Stomach (tissue), 9 donors: ENCODE results near the gene SEZ6L. TPM values are rescaled to one million over a fixed set of nuclear protein-coding genes. Genes with fewer than 3 reads are reported as not detected.

ENCODE experiments used
- DNase-seq, 2 donors: peaks; one replicate each; pipeline versions ENCODE4 v3.0.0 to v3.0.0-alpha.2; 2013 to 2019
- H3K27ac ChIP-seq, 5 donors: fragments of 200-600 bp in 4 of 5; sonication (generic) in 4 of 5; one replicate each; pipeline ENCODE4 v1.5.1; 2013 to 2019; ENCODE audit warnings: mild to moderate bottlenecking in 1 of 5, moderate library complexity in 1 of 5
- H3K27me3 ChIP-seq, 3 donors: fragments of 200-600 bp; sonication (generic); one replicate each; pipeline ENCODE4 v1.5.1; 2017 to 2019; ENCODE audit warnings: mixed run types in 1 of 3
- H3K36me3 ChIP-seq, 4 donors: fragments of 200-600 bp; sonication (generic); 1 replicate in 3 of 4; 2 replicates in 1 of 4; pipeline ENCODE4 v1.5.1; 2016 to 2019
- H3K4me1 ChIP-seq, 4 donors: fragments of 200-600 bp; sonication (generic); one replicate each; pipeline ENCODE4 v1.5.1; 2016 to 2019
- H3K4me3 ChIP-seq, 4 donors: fragments of 200-600 bp; sonication (generic) in 3 of 4; one replicate each; pipeline ENCODE4 v1.5.1; 2016 to 2019; ENCODE audit warnings: mild to moderate bottlenecking in 1 of 4
- H3K9me3 ChIP-seq, 4 donors: fragments of 200-600 bp; sonication (generic); one replicate each; pipeline ENCODE4 v1.5.1; 2016 to 2019
- EP300 ChIP-seq: sonication (generic); formaldehyde crosslinking; IDR thresholded peaks from one replicate; pipeline ENCODE4 v1.6.1; 2017; ENCODE audit warnings: antibody characterized with exemption
- POLR2A ChIP-seq, 4 donors: fragments of 450-650 bp; IDR thresholded peaks; one replicate each; pipeline ENCODE4 v1.6.1; 2016; ENCODE audit warnings: antibody characterized with exemption in 4 of 4, control low read depth in 2 of 4, mild to moderate bottlenecking in 1 of 4, moderate library complexity in 1 of 4
- POLR2AphosphoS5 ChIP-seq, 3 donors: sonication (generic); formaldehyde crosslinking; IDR thresholded peaks; one replicate each; pipeline ENCODE4 v1.6.1; 2016; ENCODE audit warnings: antibody characterized with exemption in 3 of 3
- WGBS, 5 donors: extraction: QIAGEN DNeasy Blood & Tissue Kit in 3 of 5; methylation state at CpG; one replicate each; pipeline versions ENCODE4 v1.1.5 to v1.1.7; 2013 to 2018; 5-methylcytosine and 5-hydroxymethylcytosine counted together
- intact Hi-C: fragments of 100-400 bp; cut with DNase I; formaldehyde crosslinking; loops from one replicate; pipeline ENCODE4 v1.15.1; 2023; ENCODE audit warnings: low total_unique reads
- polyA plus RNA-seq, 3 donors: library from polyadenylated mRNA; stranded (reverse); fragments of 200-250 nt; gene quantifications; one replicate each; pipeline ENCODE4 v1.2.3, GENCODE V29; 2013
- total RNA-seq, 5 donors: library from RNA; depleted of rRNA; stranded (reverse); fragments of >200 nt; gene quantifications; one replicate each; pipeline versions ENCODE4 v1.1.0 to v1.2.3, GENCODE V29; 2014 to 2016
- TF ChIP-seq, protein P1 (sequence below), 7 experiments: fragments of 450-650 bp in 4 of 7; fragments of 200-600 bp in 3 of 7; sonication (generic) in 3 of 7; IDR thresholded peaks; one replicate each; pipeline ENCODE4 v1.5.1; 2016 to 2019; ENCODE audit warnings: antibody characterized with exemption in 7 of 7, control low read depth in 2 of 7, mild to moderate bottlenecking in 1 of 7
- donor health status: healthy with polysubstance abuse.
- donor health status: Bipolar disorder and iron deficiency.
- donor health status: healthy.

The SEZ6L gene
- total and polyA plus RNA-seq, 8 donors = 0.03 to 1.1 (median 0.06) TPM; not detected in 5

DNA sequence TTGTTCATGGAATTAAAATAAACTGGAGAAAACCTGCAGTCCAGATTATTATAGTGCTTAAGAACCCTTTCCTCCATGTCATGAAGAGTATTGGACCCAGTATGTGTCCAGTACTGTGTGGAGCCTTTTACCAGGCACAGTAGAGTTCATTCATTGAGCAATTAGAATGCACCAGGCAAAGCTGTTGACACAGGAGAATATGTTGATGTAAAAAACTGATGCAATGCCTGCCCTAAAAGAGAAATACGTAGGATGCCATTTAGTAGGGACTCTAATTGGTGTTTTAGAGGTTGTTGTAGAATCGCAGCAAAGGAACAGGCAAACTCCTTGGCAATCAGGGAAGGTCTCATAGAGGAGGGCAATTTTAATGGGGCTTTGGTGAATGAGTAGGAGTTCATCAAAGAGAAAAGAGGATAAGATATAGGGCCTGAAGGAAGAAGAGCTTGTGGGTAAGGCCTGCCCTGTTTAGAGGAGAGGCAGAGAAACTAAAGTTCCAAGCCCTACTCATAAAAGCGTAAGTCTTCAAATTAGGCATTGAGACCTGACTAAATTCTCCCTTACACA, 126.4 kb downstream of the SEZ6L start:
- Histone ChIP-seq H3K4me1 (no peaks in the 10 kb centered on the region), H3K9me3 (no peaks in the 10 kb centered on the region), H3K27me3 (peaks cover 0 to 17% (median 0%) of the 10 kb centered on the region in 3 donors), H3K4me3 (no peak overlapping the region), H3K36me3 (no peaks in the 10 kb centered on the region), H3K27ac (no peak overlapping the region)
- no peak for DNase-seq
- TF ChIP-seq, protein P1, sequence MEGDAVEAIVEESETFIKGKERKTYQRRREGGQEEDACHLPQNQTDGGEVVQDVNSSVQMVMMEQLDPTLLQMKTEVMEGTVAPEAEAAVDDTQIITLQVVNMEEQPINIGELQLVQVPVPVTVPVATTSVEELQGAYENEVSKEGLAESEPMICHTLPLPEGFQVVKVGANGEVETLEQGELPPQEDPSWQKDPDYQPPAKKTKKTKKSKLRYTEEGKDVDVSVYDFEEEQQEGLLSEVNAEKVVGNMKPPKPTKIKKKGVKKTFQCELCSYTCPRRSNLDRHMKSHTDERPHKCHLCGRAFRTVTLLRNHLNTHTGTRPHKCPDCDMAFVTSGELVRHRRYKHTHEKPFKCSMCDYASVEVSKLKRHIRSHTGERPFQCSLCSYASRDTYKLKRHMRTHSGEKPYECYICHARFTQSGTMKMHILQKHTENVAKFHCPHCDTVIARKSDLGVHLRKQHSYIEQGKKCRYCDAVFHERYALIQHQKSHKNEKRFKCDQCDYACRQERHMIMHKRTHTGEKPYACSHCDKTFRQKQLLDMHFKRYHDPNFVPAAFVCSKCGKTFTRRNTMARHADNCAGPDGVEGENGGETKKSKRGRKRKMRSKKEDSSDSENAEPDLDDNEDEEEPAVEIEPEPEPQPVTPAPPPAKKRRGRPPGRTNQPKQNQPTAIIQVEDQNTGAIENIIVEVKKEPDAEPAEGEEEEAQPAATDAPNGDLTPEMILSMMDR (IDR thresholded peaks at IDR 0.05) = no peak
- TF ChIP-seq EP300 = no peak
- TF ChIP-seq POLR2AphosphoS5 (IDR thresholded peaks at IDR 0.05) = no peak
- TF ChIP-seq POLR2A (IDR thresholded peaks at IDR 0.05) = no peak
- intact Hi-C loops = no loop called here
- WGBS, 5 donors = 87 to 93% (median 89%) methylated on average over 3 of the region's 3 CpGs

DNA sequence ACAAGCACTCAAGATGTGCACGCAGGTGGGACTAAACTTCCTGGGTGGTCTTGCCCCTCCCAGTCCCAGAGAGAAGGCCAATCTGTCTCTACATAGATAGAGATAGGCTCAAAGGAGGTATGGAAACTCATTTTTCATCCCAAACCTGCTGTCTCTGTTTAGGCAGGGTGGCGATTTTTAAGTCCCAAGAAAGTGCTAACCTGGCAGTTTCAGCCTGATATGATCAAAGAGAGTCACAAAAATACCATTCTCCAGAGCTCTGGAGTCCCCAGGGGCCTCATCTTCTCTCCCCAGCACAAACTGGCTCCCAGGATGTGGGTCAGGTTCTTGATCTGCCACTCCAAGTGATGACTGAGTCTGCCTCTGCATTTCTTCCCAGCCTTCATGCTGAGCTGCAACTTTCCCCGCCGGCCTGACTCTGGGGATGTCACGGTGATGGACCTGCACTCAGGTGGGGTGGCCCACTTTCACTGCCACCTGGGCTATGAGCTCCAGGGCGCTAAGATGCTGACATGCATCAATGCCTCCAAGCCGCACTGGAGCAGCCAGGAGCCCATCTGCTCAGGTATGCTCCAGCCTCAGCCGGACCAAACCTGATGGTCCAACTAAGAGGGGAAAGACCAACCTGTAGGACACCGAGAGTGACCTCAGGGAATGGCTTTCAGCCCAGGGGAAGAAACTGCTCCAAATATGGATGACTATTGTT, 129.5 kb downstream of the SEZ6L start:
- TF ChIP-seq POLR2AphosphoS5 (IDR thresholded peaks at IDR 0.05) (no peak), EP300 (no peak)
- TF ChIP-seq, protein P1 (IDR thresholded peaks at IDR 0.05) = no peak
- intact Hi-C loops = no loop called here
- DNase-seq = no peak
- Histone ChIP-seq H3K4me1 (no peaks in the 10 kb centered on the region), H3K27me3 (peaks cover 0 to 38% (median 7%) of the 10 kb centered on the region in 3 donors), H3K27ac (no peak overlapping the region), H3K9me3 (no peaks in the 10 kb centered on the region), H3K4me3 (no peak overlapping the region), H3K36me3 (no peaks in the 10 kb centered on the region)
- WGBS, 5 donors = 73 to 81% (median 77%) methylated on average over 9 of the region's 9 CpGs

DNA sequence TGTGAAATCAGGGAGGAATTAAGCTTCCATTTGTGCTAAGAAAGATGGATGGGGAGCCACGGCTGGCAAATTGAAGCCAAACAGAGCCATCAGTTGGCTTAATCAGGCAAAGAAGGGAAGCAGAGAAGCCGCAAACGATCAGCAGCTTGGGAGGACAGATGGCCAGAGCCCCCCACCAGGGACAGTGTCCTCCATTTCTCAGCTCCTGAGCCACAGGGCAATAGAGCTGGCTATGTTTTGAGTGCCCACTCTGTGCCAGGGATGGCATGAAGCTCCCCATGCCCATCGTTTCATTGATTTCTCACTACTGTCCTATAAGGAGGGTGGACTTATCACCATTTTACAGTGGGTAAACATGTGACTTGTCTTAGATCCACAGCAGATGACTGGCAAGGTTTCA, 133.5 kb downstream of the SEZ6L start:
- no peaks in the 10 kb centered on the region for H3K4me1 ChIP-seq
- intact Hi-C loops = no loop called here
- H3K4me3 ChIP-seq = no peak overlapping the region
- H3K27ac ChIP-seq = no peak overlapping the region
- WGBS, 5 donors = 36 to 51% (median 41%) methylated on average over 4 of the region's 4 CpGs
- no peaks in the 10 kb centered on the region for H3K36me3 ChIP-seq
- TF ChIP-seq POLR2A (IDR thresholded peaks at IDR 0.05) (no peak), POLR2AphosphoS5 (IDR thresholded peaks at IDR 0.05) (no peak)
- TF ChIP-seq, protein P1 (IDR thresholded peaks at IDR 0.05) = no peak
- no peaks in the 10 kb centered on the region for H3K9me3 ChIP-seq
- H3K27me3 ChIP-seq = peaks cover 0 to 60% (median 7%) of the 10 kb centered on the region in 3 donors
- DNase-seq = no peak

DNA sequence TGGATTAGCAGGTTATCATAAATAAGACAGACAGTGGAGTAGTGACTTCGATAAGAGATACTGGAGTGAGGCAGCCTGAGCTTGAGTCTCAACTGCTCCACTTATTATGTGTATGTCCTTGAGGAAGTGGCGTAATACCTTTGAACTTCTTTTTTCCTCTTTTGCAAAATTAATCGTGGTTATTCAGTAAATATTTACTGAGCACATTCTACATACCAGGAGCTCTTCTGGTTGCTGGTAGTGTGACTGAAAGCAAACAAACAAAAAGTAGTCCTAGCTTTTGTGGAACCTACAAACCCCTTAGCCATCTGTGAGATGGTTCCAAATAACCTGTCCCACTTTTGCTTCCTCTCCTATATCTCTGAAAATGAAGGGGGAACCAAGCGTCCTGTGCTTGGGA, 134.2 kb downstream of the SEZ6L start:
- no peak overlapping the region for H3K4me3 ChIP-seq
- peaks cover 0 to 65% (median 7%) of the 10 kb centered on the region in 3 donors for H3K27me3 ChIP-seq
- no peaks in the 10 kb centered on the region for H3K9me3 ChIP-seq
- no peak overlapping the region for H3K27ac ChIP-seq
- DNase-seq = no peak
- WGBS, 5 donors = 30 to 45% (median 37%) methylated on average over 4 of the region's 4 CpGs
- intact Hi-C loops = no loop called here
- no peaks in the 10 kb centered on the region for H3K4me1 ChIP-seq
- no peak for TF ChIP-seq POLR2AphosphoS5 (IDR thresholded peaks at IDR 0.05)
- no peak for TF ChIP-seq EP300
- TF ChIP-seq, protein P1 (IDR thresholded peaks at IDR 0.05) = no peak
- no peak for TF ChIP-seq POLR2A (IDR thresholded peaks at IDR 0.05)
- no peaks in the 10 kb centered on the region for H3K36me3 ChIP-seq
